ENCODE results near the gene IL15RA.

IL15RA gene

GRCh38 chr10:5942474-5942873 lies 34.9 kb downstream of the IL15RA start:
- Histone ChIP-seq H3K36me3 (replicated peaks; ENCODE audit: low read depth, low read length) (no peaks in the 10 kb centered on the region), H2AFZ (ENCODE audit: low read depth, low read length) (no peak overlapping the region), H3K4me3 (ENCODE audit: low read length) (no peak overlapping the region), H3K9ac (ENCODE audit: low read length) (no peak overlapping the region), H3K9me3 (ENCODE audit: insufficient read depth, low read length) (no peaks in the 10 kb centered on the region), H3K27ac (ENCODE audit: low read length) (no peak overlapping the region), H3K4me2 (ENCODE audit: low read length) (no peak overlapping the region), H3K27me3 (ENCODE audit: low read depth, low read length) (no peaks in the 10 kb centered on the region), H4K20me1 (ENCODE audit: insufficient read depth, low read length) (no peaks in the 10 kb centered on the region), H3K4me1 (ENCODE audit: low read length) (peaks cover 4% of the 10 kb centered on the region), H3K79me2 (ENCODE audit: low read length) (no peaks in the 10 kb centered on the region)
- TF ChIP-seq CTCF (IDR thresholded peaks at IDR 0.05; ENCODE audit: low read depth, low read length) (no peak), EZH2phosphoT487 (IDR thresholded peaks at IDR 0.05; ENCODE audit: low read depth) (no peak)

- no peaks in the 10 kb centered on the region for H3K9me3 ChIP-seq (ENCODE audit: insufficient read depth, low read length)
- peaks cover 4% of the 10 kb centered on the region for H3K4me1 ChIP-seq (ENCODE audit: low read length)
- H3K27me3 ChIP-seq (ENCODE audit: low read depth, low read length) = no peaks in the 10 kb centered on the region
- H4K20me1 ChIP-seq (ENCODE audit: insufficient read depth, low read length) = no peaks in the 10 kb centered on the region
- H3K4me3 ChIP-seq (ENCODE audit: low read length) = no peak overlapping the region
- H3K79me2 ChIP-seq (ENCODE audit: low read length) = no peaks in the 10 kb centered on the region
- no peaks in the 10 kb centered on the region for H3K36me3 ChIP-seq (replicated peaks; ENCODE audit: low read depth, low read length)
- TF ChIP-seq CTCF (IDR thresholded peaks at IDR 0.05; ENCODE audit: low read depth, low read length) = no peak
- no peak for TF ChIP-seq EZH2phosphoT487 (IDR thresholded peaks at IDR 0.05; ENCODE audit: low read depth)
- H3K27ac ChIP-seq (ENCODE audit: low read length) = no peak overlapping the region
- no peak overlapping the region for H2AFZ ChIP-seq (ENCODE audit: low read depth, low read length)
- no peak overlapping the region for H3K9ac ChIP-seq (ENCODE audit: low read length)
- no peak overlapping the region for H3K4me2 ChIP-seq (ENCODE audit: low read length)
Measured at GRCh38 chr10:5942001-5942400, 35.3 kb downstream of the IL15RA start.

- Histone ChIP-seq H3K4me2 (ENCODE audit: low read length) (no peak overlapping the region), H3K9me3 (ENCODE audit: insufficient read depth, low read length) (no peaks in the 10 kb centered on the region), H3K4me3 (ENCODE audit: low read length) (no peak overlapping the region), H2AFZ (ENCODE audit: low read depth, low read length) (no peak overlapping the region), H3K27me3 (ENCODE audit: low read depth, low read length) (no peaks in the 10 kb centered on the region), H4K20me1 (ENCODE audit: insufficient read depth, low read length) (no peaks in the 10 kb centered on the region), H3K9ac (ENCODE audit: low read length) (no peak overlapping the region), H3K79me2 (ENCODE audit: low read length) (no peaks in the 10 kb centered on the region), H3K4me1 (ENCODE audit: low read length) (peaks cover 4% of the 10 kb centered on the region), H3K36me3 (replicated peaks; ENCODE audit: low read depth, low read length) (no peaks in the 10 kb centered on the region), H3K27ac (ENCODE audit: low read length) (no peak overlapping the region)
- no peak for TF ChIP-seq CTCF (IDR thresholded peaks at IDR 0.05; ENCODE audit: low read depth, low read length)
- TF ChIP-seq EZH2phosphoT487 (IDR thresholded peaks at IDR 0.05; ENCODE audit: low read depth) = no peak
Measured at GRCh38 chr10:5941579-5941978, 35.8 kb downstream of the IL15RA start.

- no peak overlapping the region for H3K27ac ChIP-seq (ENCODE audit: low read length)
- no peak overlapping the region for H2AFZ ChIP-seq (ENCODE audit: low read depth, low read length)
- H3K27me3 ChIP-seq (ENCODE audit: low read depth, low read length) = no peaks in the 10 kb centered on the region
- H3K79me2 ChIP-seq (ENCODE audit: low read length) = no peaks in the 10 kb centered on the region
- no peak overlapping the region for H3K4me3 ChIP-seq (ENCODE audit: low read length)
- H3K36me3 ChIP-seq (replicated peaks; ENCODE audit: low read depth, low read length) = no peaks in the 10 kb centered on the region
- TF ChIP-seq EZH2phosphoT487 (IDR thresholded peaks at IDR 0.05; ENCODE audit: low read depth) = no peak
- no peak for TF ChIP-seq CTCF (IDR thresholded peaks at IDR 0.05; ENCODE audit: low read depth, low read length)
- peaks cover 4% of the 10 kb centered on the region for H3K4me1 ChIP-seq (ENCODE audit: low read length)
- no peaks in the 10 kb centered on the region for H4K20me1 ChIP-seq (ENCODE audit: insufficient read depth, low read length)
- no peaks in the 10 kb centered on the region for H3K9me3 ChIP-seq (ENCODE audit: insufficient read depth, low read length)
- no peak overlapping the region for H3K9ac ChIP-seq (ENCODE audit: low read length)
- no peak overlapping the region for H3K4me2 ChIP-seq (ENCODE audit: low read length)
Measured at GRCh38 chr10:5940807-5941218, 36.5 kb downstream of the IL15RA start.
